ENCODE results near the gene HSPB6. TPM values are rescaled to one million over a fixed set of nuclear protein-coding genes. Genes with fewer than 3 reads are reported as not detected.
A peak's percentile ranks its signal among the peaks of the same experiment; 100 is the strongest.

Gene HSPB6
- total and polyA plus RNA-seq, 7 donors: 303 to 1,308 (median 664) TPM

DNA sequence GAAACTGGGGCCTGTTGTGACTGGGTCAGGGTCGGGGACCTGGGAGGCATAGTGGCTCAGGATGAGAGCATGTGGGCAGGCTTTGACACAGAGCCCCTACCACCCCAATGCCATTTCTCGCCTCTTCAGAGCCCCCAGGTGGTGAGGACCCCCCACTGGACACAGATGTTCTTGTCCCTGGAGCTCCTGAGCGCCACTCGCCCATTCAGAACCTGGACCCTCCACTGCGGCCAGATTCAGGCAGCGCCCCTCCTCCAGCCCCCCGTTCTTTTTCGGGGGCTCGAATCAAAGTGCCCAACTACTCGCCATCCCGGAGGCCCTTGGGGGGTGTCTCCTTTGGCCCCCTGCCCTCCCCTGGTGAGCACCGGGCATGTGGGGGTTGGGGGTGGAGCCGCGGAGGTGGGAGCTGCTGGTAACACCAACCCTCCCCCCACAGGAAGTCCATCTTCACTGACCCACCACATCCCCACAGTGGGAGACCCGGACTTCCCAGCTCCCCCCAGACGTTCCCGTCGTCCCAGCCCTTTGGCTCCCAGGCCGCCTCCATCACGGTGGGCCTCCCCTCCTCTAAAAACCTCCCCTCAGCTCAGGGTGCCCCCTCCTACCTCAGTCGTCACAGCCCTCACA is 24.9 kb downstream of the HSPB6 start:
- TF ChIP-seq CTCF (IDR thresholded peaks at IDR 0.05): no peak
- intact Hi-C loops (cut with DNase I): no loop called here
- Histone ChIP-seq H3K4me1 (no peaks in the 10 kb centered on the region), H3K27me3 (ENCODE audit: insufficient read depth in 3 of 3, low read length in 2 of 3) (no peaks in the 10 kb centered on the region), H3K27ac (no peak overlapping the region), H3K36me3 (ENCODE audit: insufficient read depth in 1 of 2, low read depth in 1 of 2) (peaks cover 8 to 99% of the 10 kb centered on the region in 2 donors), H3K9me3 (no peaks in the 10 kb centered on the region), H3K4me3 (no peak overlapping the region)
- DNase-seq: no peak
- ATAC-seq: no peak
- 81 to 85% (median 85%) methylated on average over 19 to 21 of the region's 21 CpGs for WGBS, 3 donors

DNA sequence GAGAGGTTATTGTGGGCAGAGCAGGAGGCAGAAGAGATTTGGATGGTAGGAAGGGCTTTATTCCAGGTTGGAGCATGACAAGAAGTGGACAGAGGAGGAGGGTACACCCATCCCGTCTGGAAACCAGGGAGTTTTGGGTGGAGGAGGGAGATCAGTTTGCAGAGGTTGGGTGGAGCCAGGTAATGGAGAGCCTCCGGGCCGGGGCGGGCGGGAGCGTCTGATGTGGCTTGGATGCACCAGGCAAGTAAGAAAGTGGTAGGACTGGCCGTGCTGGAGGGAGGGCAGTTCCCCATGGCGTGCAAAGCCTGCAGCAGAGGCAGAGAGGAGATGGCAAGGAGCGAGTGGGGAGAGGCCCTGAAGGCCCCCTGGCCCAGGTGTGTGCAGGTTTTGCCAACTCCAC is 25.5 kb downstream of the HSPB6 start:
- Histone ChIP-seq H3K9me3 (no peaks in the 10 kb centered on the region), H3K4me3 (no peak overlapping the region), H3K36me3 (ENCODE audit: insufficient read depth in 1 of 2, low read depth in 1 of 2) (peaks cover 8 to 99% of the 10 kb centered on the region in 2 donors), H3K4me1 (no peaks in the 10 kb centered on the region), H3K27ac (no peak overlapping the region), H3K27me3 (ENCODE audit: insufficient read depth in 3 of 3, low read length in 2 of 3) (no peaks in the 10 kb centered on the region)
- 83 to 90% (median 89%) methylated on average over 9 of the region's 9 CpGs for WGBS, 3 donors
- intact Hi-C loops (cut with DNase I): no loop called here
- TF ChIP-seq CTCF (IDR thresholded peaks at IDR 0.05): no peak
- ATAC-seq (no peak), DNase-seq (peak in 1 of 2 donors; percentile 30)

DNA sequence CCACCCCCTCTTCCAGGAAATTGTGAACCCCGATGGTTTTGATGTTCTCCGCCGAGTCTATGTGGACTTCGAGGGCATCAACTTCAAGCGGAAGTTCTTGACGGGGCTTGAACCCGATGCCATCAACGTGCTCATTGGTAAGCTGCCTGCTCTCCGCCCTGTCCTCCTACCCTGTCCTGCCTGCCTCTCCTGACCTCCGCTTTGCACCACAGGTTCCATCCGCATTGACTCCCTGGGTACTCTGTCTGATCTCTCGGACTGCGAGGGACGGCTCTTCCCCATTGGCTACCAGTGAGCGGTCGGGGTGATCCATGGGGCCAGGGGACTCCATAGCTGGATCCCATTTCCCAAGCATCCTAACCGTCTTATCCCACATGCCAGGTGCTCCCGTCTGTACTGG is 26.5 kb downstream of the HSPB6 start:
- Histone ChIP-seq H3K36me3 (ENCODE audit: insufficient read depth in 1 of 2, low read depth in 1 of 2) (peaks cover 16 to 99% of the 10 kb centered on the region in 2 donors), H3K4me3 (no peak overlapping the region), H3K9me3 (no peaks in the 10 kb centered on the region), H3K27ac (no peak overlapping the region), H3K4me1 (no peaks in the 10 kb centered on the region), H3K27me3 (ENCODE audit: insufficient read depth in 3 of 3, low read length in 2 of 3) (no peaks in the 10 kb centered on the region)
- WGBS, 3 donors: 92 to 95% (median 94%) methylated on average over 18 of the region's 18 CpGs
- no peak for TF ChIP-seq CTCF (IDR thresholded peaks at IDR 0.05)
- ATAC-seq (no peak), DNase-seq (peak in 1 of 2 donors; percentile 50)
- intact Hi-C loops (cut with DNase I): no loop called here

DNA sequence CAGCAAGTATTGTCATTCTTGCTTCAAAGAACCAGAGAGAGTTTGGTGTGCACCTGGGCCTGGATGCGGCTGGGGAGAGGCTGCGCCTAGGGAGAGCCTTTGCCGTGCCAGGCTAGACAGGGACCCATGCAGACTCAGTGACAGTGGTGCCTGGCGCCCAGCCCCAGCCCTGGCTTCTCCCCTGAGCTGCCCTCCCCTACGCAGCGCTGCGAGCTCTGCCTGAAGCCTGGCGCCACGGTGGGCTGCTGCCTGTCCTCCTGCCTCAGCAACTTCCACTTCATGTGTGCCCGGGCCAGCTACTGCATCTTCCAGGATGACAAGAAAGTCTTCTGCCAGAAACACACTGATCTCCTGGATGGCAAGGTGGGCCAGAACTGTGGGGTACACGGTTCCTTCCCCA is 27.1 kb downstream of the HSPB6 start:
- Histone ChIP-seq H3K4me3 (no peak overlapping the region), H3K4me1 (no peaks in the 10 kb centered on the region), H3K36me3 (ENCODE audit: insufficient read depth in 1 of 2, low read depth in 1 of 2) (peaks cover 16 to 99% of the 10 kb centered on the region in 2 donors), H3K9me3 (no peaks in the 10 kb centered on the region), H3K27me3 (ENCODE audit: insufficient read depth in 3 of 3, low read length in 2 of 3) (no peaks in the 10 kb centered on the region), H3K27ac (no peak overlapping the region)
- 91 to 95% (median 92%) methylated on average over 11 of the region's 11 CpGs for WGBS, 3 donors
- intact Hi-C loops (cut with DNase I): no loop called here
- DNase-seq (peak in 1 of 2 donors; percentile 47), ATAC-seq (no peak)
- TF ChIP-seq CTCF (IDR thresholded peaks at IDR 0.05): no peak

GRCh38 chr19:35729021-35729420 is 27.8 kb downstream of the HSPB6 start:
- Histone ChIP-seq H3K27ac (no peak overlapping the region), H3K36me3 (ENCODE audit: insufficient read depth in 1 of 2, low read depth in 1 of 2) (peaks cover 19 to 99% of the 10 kb centered on the region in 2 donors), H3K4me1 (no peaks in the 10 kb centered on the region), H3K27me3 (ENCODE audit: insufficient read depth in 3 of 3, low read length in 2 of 3) (no peaks in the 10 kb centered on the region), H3K4me3 (no peak overlapping the region), H3K9me3 (no peaks in the 10 kb centered on the region)
- intact Hi-C loops (cut with DNase I): no loop called here
- no peak for ATAC-seq
- DNase-seq: peak in 1 of 2 donors; percentile 40
- no peak for TF ChIP-seq CTCF (IDR thresholded peaks at IDR 0.05)
- WGBS, 3 donors: 85 to 88% (median 87%) methylated on average over 18 of the region's 18 CpGs

All from psoas muscle (tissue), 8 donors.